SU-DHL-6 (cell line): ENCODE measurements around the gene DEGS2.

Source experiments
- EZH2phosphoT487 ChIP-seq: fragments of 200-600 bp; sonication (generic), shearing (Covaris generic); conservative IDR thresholded peaks from 2 replicates; pipeline ENCODE4 v1.6.1; 2018; ENCODE audit warnings: mild to moderate bottlenecking, antibody characterized with exemption, low read length, moderate library complexity, mixed read lengths
- TF ChIP-seq, protein P1 (sequence below): fragments of 200-600 bp; sonication (generic); IDR thresholded peaks from one replicate; pipeline ENCODE4 v1.5.1; 2017; ENCODE audit warnings: antibody characterized with exemption, mild to moderate bottlenecking, low read length, moderate library complexity; ENCODE audit not compliant: insufficient read depth, poor library complexity, severe bottlenecking

- TF ChIP-seq, protein P1, sequence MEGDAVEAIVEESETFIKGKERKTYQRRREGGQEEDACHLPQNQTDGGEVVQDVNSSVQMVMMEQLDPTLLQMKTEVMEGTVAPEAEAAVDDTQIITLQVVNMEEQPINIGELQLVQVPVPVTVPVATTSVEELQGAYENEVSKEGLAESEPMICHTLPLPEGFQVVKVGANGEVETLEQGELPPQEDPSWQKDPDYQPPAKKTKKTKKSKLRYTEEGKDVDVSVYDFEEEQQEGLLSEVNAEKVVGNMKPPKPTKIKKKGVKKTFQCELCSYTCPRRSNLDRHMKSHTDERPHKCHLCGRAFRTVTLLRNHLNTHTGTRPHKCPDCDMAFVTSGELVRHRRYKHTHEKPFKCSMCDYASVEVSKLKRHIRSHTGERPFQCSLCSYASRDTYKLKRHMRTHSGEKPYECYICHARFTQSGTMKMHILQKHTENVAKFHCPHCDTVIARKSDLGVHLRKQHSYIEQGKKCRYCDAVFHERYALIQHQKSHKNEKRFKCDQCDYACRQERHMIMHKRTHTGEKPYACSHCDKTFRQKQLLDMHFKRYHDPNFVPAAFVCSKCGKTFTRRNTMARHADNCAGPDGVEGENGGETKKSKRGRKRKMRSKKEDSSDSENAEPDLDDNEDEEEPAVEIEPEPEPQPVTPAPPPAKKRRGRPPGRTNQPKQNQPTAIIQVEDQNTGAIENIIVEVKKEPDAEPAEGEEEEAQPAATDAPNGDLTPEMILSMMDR = no peak
- no peak for TF ChIP-seq EZH2phosphoT487
Measured at GRCh38 chr14:100104006-100104352, 55.5 kb downstream of the DEGS2 start.
